ENCODE results near the gene FAM114A1.

FAM114A1 gene

GRCh38 chr4:38994135-38994534 lies 126.5 kb downstream of the FAM114A1 start:
- DNase-seq (ENCODE audit: low read depth): no peak
- TF ChIP-seq, protein P1, sequence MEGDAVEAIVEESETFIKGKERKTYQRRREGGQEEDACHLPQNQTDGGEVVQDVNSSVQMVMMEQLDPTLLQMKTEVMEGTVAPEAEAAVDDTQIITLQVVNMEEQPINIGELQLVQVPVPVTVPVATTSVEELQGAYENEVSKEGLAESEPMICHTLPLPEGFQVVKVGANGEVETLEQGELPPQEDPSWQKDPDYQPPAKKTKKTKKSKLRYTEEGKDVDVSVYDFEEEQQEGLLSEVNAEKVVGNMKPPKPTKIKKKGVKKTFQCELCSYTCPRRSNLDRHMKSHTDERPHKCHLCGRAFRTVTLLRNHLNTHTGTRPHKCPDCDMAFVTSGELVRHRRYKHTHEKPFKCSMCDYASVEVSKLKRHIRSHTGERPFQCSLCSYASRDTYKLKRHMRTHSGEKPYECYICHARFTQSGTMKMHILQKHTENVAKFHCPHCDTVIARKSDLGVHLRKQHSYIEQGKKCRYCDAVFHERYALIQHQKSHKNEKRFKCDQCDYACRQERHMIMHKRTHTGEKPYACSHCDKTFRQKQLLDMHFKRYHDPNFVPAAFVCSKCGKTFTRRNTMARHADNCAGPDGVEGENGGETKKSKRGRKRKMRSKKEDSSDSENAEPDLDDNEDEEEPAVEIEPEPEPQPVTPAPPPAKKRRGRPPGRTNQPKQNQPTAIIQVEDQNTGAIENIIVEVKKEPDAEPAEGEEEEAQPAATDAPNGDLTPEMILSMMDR (IDR thresholded peaks at IDR 0.05; ENCODE audit: low read depth, low read length, missing control alignments): no peak
- no peak overlapping the region for H3K4me3 ChIP-seq (ENCODE audit: low read depth, low read length)
